ENCODE data around the gene MIOX. TPM values are rescaled to one million over a fixed set of nuclear protein-coding genes. Genes with fewer than 3 reads are reported as not detected.

MIOX gene
- total and polyA plus RNA-seq, 9 of the 15 experiments (the other 6 are each of a cell fraction or from before 2014, with no cell fraction given): 0.08 TPM; not detected in 8

DNA sequence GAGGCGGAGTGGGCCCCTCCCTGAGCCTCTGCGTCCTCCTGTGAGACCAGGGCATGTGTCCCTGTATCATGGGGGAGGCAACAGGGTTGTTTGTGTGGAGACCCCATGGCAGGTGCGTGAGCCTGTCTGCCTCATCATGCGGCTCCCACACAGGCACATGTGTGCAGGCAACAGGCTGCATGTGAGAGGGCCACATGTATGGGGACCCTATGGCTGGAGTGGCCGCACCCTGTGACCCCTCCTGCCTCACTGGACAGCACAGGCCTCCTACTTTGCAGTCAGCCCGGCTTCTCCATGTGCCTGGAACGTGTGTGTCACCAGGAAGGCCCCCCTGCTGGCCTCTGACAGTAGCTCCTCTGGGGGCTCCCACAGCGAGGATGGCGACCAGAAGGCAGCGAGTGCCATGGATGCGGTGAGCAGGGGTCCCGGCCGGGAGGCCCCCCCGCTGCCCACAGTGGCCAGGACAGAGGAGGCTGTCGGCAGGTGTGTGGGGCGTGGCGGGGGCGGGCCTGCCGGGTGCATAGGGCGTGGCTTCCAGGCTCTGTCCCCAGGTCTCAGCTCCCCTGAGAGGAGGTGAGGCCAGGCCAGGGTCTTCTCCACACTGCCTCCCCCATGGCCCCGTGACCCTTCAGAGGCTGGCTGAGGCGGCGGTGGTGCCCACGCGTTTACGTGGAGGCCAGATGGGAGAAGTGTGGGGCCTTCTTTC is 46.0 kb upstream of the MIOX start:
- POLR2A ChIA-PET: interaction anchor here (0.5 to 0.7 kb wide), 2 partner anchors 41 to 674 kb away, joined by 3 read pairs; no protein-coding TSS in a partner anchor
- CTCF ChIA-PET (ENCODE audit: low intra/inter-chr PET ratio): no interaction called here
- H3K27ac ChIP-seq (ENCODE audit: extremely low read depth, low read depth, low read length): no peak overlapping the region
- WGBS (ENCODE audit: insufficient coverage, low coverage, missing lambda C conversion rate): 93% methylated on average over 8 of the region's 26 CpGs
- H2AFZ ChIP-seq (ENCODE audit: low read depth, low read length): no peak overlapping the region
- in situ Hi-C loops (cut with MboI) (no loop called here), intact Hi-C loops (cut with micrococcal nuclease) (no loop called here)
- H3K36me3 ChIP-seq (ENCODE audit: control insufficient read depth, insufficient read depth, low read length): peaks cover 65% of the 10 kb centered on the region; the same call in 1 of the 3 replicates
- H3K9ac ChIP-seq (ENCODE audit: insufficient read depth in 1 of 2, low read depth in 2 of 2, low read length in 2 of 2): no peak overlapping the region
- DNase-seq (ENCODE audit: extremely low read depth in 1 of 4, low spot score in 3 of 4) (no peak), ATAC-seq (peak; percentile 11; the same call in 1 of the 3 replicates), FAIRE-seq (no peak)
- H3K4me3 ChIP-seq: no peak overlapping the region
- H3K4me1 ChIP-seq (replicated peaks in 1 of 2; ENCODE audit: control insufficient read depth in 2 of 2, insufficient read depth in 2 of 2, low read length in 2 of 2): peaks cover 0 to 26% of the 10 kb centered on the region in 2 experiments; a peak in 2 of 5 replicates
- H3K4me2 ChIP-seq (ENCODE audit: insufficient read depth, low read length): no peak overlapping the region
- H3K9me1 ChIP-seq (ENCODE audit: control insufficient read depth, insufficient read depth, low read length): no peaks in the 10 kb centered on the region
- H3K27me3 ChIP-seq (ENCODE audit: control insufficient read depth in 2 of 2, insufficient read depth in 2 of 2, low read length in 2 of 2): no peaks in the 10 kb centered on the region
- BruUV-seq (replicated peaks): no TSS peak
- no peaks in the 10 kb centered on the region for H3K79me2 ChIP-seq (ENCODE audit: control insufficient read depth, insufficient read depth, low read length)
- no peaks in the 10 kb centered on the region for H3K9me3 ChIP-seq (replicated peaks; ENCODE audit: control insufficient read depth, insufficient read depth, low read depth, low read length)
- TF ChIP-seq PHTF2 (CRISPR knock-in tag; IDR thresholded peaks at IDR 0.05) (no peak), C11orf30 (IDR thresholded peaks at IDR 0.05; ENCODE audit: low read depth) (no peak), ZNF146 (CRISPR knock-in tag; IDR thresholded peaks at IDR 0.05; ENCODE audit: unreplicated experiment) (no peak), KHSRP (IDR thresholded peaks at IDR 0.05) (no peak), STAT5A (IDR thresholded peaks at IDR 0.05; ENCODE audit: borderline replicate concordance, low read length) (no peak), PHB (CRISPR knock-in tag; IDR thresholded peaks at IDR 0.05) (no peak), RFX5 (IDR thresholded peaks at IDR 0.05; ENCODE audit: low read depth, low read length) (no peak), TCF7L2 (IDR thresholded peaks at IDR 0.05; ENCODE audit: low read depth, low read length) (no peak), ZNF780A (CRISPR knock-in tag; IDR thresholded peaks at IDR 0.05) (no peak)
- TF ChIP-seq, protein P1, sequence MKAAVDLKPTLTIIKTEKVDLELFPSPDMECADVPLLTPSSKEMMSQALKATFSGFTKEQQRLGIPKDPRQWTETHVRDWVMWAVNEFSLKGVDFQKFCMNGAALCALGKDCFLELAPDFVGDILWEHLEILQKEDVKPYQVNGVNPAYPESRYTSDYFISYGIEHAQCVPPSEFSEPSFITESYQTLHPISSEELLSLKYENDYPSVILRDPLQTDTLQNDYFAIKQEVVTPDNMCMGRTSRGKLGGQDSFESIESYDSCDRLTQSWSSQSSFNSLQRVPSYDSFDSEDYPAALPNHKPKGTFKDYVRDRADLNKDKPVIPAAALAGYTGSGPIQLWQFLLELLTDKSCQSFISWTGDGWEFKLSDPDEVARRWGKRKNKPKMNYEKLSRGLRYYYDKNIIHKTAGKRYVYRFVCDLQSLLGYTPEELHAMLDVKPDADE (conservative IDR thresholded peaks at IDR 0.05; ENCODE audit: control insufficient read depth, low read depth, low read length): no peak
- TF ChIP-seq, protein P2, sequence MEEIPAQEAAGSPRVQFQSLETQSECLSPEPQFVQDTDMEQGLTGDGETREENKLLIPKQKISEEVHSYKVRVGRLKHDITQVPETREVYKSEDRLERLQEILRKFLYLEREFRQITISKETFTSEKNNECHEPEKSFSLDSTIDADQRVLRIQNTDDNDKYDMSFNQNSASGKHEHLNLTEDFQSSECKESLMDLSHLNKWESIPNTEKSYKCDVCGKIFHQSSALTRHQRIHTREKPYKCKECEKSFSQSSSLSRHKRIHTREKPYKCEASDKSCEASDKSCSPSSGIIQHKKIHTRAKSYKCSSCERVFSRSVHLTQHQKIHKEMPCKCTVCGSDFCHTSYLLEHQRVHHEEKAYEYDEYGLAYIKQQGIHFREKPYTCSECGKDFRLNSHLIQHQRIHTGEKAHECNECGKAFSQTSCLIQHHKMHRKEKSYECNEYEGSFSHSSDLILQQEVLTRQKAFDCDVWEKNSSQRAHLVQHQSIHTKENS (CRISPR knock-in tag; IDR thresholded peaks at IDR 0.05): no peak
- no peaks in the 10 kb centered on the region for H4K20me1 ChIP-seq (replicated peaks; ENCODE audit: control insufficient read depth, insufficient read depth, low read length)
